Measurements from ENCODE around the gene SP8. TPM values are rescaled to one million over a fixed set of nuclear protein-coding genes. Genes with fewer than 3 reads are reported as not detected.

Gene SP8
- total and polyA plus RNA-seq, 11 donors: not detected

GRCh38 chr7:20785157-20786048 lies 1.3 kb downstream of the SP8 start:
- WGBS, 4 donors: 1 to 2% (median 1%) methylated on average over 45 to 89 of the region's 89 CpGs
- Histone ChIP-seq H3K27me3 (peaks cover 53 to 100% (median 97%) of the 10 kb centered on the region in 9 donors), H3K4me1 (peaks cover 0 to 42% (median 18%) of the 10 kb centered on the region in 12 donors), H3K4me3 (peak overlapping the region in 10 of 12 donors; percentile 2 to 44 (median 14)), H3K9me3 (no peaks in the 10 kb centered on the region), H3K36me3 (no peaks in the 10 kb centered on the region), H3K27ac (no peak overlapping the region)
- ATAC-seq (no peak), DNase-seq (no peak)
- TF ChIP-seq POLR2A (IDR thresholded peaks at IDR 0.05) (no peak), CTCF (IDR thresholded peaks at IDR 0.05) (no peak)
- intact Hi-C loops (cut with DNase I): loop anchor here in 3 of 10 donors (10.0 kb wide), 2 partner anchors 469 to 719 kb away; no protein-coding TSS in a partner anchor

DNA sequence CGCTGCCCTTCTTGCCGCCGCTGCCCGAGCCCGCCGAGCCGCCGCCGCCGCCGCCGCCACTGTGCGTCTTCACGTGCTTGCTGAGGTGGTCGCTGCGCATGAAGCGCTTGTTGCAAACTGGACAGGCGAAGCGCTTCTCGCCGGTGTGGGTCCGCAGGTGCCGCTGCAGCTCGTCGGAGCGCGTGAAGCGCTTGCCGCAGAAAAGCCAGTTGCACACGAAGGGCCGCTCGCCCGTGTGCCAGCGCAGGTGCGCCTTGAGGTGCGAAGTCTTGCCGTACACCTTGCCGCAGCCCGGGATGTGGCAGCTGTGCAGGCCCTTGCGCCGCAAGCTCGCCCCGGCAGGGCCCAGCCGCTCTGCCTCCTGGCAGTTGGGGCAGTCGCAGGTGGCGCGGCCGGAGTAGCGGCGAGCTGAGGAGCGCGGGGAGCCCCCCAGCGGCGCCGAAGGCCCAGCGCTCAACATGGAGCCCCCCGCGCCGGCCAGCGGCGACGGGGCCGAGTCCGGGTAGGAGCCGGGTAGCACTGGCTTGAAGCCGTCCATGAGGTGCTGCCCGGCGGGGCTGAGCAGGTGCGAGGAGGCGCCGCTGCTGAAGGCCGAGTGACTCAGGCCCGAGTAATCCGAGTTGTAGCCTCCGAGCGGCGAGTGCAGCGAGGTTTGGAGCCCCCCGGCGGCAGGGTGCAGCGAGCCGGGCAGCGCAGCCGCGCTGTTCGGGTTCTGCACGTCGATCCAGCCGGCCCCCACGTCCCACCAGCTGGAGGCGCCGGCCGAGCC lies 2.1 kb downstream of the SP8 start:
- 2 to 5% (median 3%) methylated on average over 7 to 93 of the region's 93 CpGs for WGBS, 4 donors
- Histone ChIP-seq H3K27ac (no peak overlapping the region), H3K36me3 (no peaks in the 10 kb centered on the region), H3K27me3 (peaks cover 49 to 100% (median 97%) of the 10 kb centered on the region in 9 donors), H3K4me3 (peak overlapping the region in 10 of 12 donors; percentile 5 to 44 (median 28)), H3K9me3 (no peaks in the 10 kb centered on the region), H3K4me1 (peaks cover 0 to 42% (median 18%) of the 10 kb centered on the region in 12 donors)
- TF ChIP-seq CTCF (IDR thresholded peaks at IDR 0.05): no peak
- no peak for TF ChIP-seq POLR2A (IDR thresholded peaks at IDR 0.05)
- no peak for ATAC-seq
- intact Hi-C loops (cut with DNase I): loop anchor here in 3 of 10 donors (10.0 kb wide), 2 partner anchors 470 to 720 kb away; no protein-coding TSS in a partner anchor
- DNase-seq: no peak

GRCh38 chr7:20783700-20784387 lies 2.8 kb downstream of the SP8 start:
- TF ChIP-seq POLR2A (IDR thresholded peaks at IDR 0.05) (no peak), CTCF (IDR thresholded peaks at IDR 0.05) (no peak)
- Histone ChIP-seq H3K4me3 (peak overlapping the region in 9 of 12 donors; percentile 5 to 44 (median 28)), H3K36me3 (no peaks in the 10 kb centered on the region), H3K9me3 (no peaks in the 10 kb centered on the region), H3K27ac (no peak overlapping the region), H3K27me3 (peaks cover 48 to 100% (median 97%) of the 10 kb centered on the region in 9 donors), H3K4me1 (peaks cover 0 to 42% (median 18%) of the 10 kb centered on the region in 12 donors)
- intact Hi-C loops (cut with DNase I): loop anchor here in 3 of 10 donors (10.0 kb wide), 2 partner anchors 471 to 721 kb away; no protein-coding TSS in a partner anchor
- peak in 1 of 5 donors; percentile 60 for DNase-seq
- 1 to 3% (median 3%) methylated on average over 27 to 49 of the region's 49 CpGs for WGBS, 4 donors
- ATAC-seq: peak in 3 of 4 donors; percentile 41 to 61 (median 54)

Measured in heart left ventricle (tissue), 16 donors.